Glomerular endothelial cell (primary cell): Measurements from ENCODE around the gene DHRSX. TPM values are rescaled to one million over a fixed set of nuclear protein-coding genes. Genes with fewer than 3 reads are reported as not detected.
"Not testable (repeated sequence)": the region's sequence is repeated elsewhere in the genome, so short reads cannot be mapped to it uniquely, and the experiment has no call there.

Experiments
- DNase-seq: peaks from one replicate; pipeline ENCODE4 v3.0.0-alpha.2; 2011; ENCODE audit warnings: low read depth, low spot score; ENCODE audit errors: extremely low read depth
- total RNA-seq: library from RNA; depleted of rRNA; stranded (reverse); fragments of >200 nt; gene quantifications from 2 replicates; pipeline ENCODE4 v1.2.3, GENCODE V29; 2015

Gene DHRSX
- total RNA-seq, 1 donor from 2014 or later: 22.5 TPM

GRCh38 chrX:2240761-2241160, 260.0 kb downstream of the DHRSX start:
- not testable (repeated sequence) for DNase-seq

GRCh38 chrX:2237976-2238375, 262.8 kb downstream of the DHRSX start:
- no peak for DNase-seq

GRCh38 chrX:2231570-2232192, 269.1 kb downstream of the DHRSX start:
- DNase-seq: no peak

GRCh38 chrX:2230457-2230856, 270.3 kb downstream of the DHRSX start:
- no peak for DNase-seq

- no peak for DNase-seq
Measured at GRCh38 chrX:2228536-2228935, 272.2 kb downstream of the DHRSX start.

GRCh38 chrX:2226906-2227656, 273.7 kb downstream of the DHRSX start:
- DNase-seq: no peak

- no peak for DNase-seq
Measured at GRCh38 chrX:2226182-2226581, 274.6 kb downstream of the DHRSX start.

GRCh38 chrX:2224597-2225235, 276.1 kb downstream of the DHRSX start:
- DNase-seq: no peak

- no peak for DNase-seq
Measured at GRCh38 chrX:2224161-2224560, 276.6 kb downstream of the DHRSX start.

- DNase-seq: no peak
Measured at GRCh38 chrX:2220829-2221567, 279.8 kb downstream of the DHRSX start.

- no peak for DNase-seq
Measured at GRCh38 chrX:2220296-2220695, 280.5 kb downstream of the DHRSX start.

GRCh38 chrX:2214138-2214823, 286.5 kb downstream of the DHRSX start:
- not testable (repeated sequence) for DNase-seq

- DNase-seq: not testable (repeated sequence)
Measured at GRCh38 chrX:2211667-2212066, 289.1 kb downstream of the DHRSX start.

- no peak for DNase-seq
Measured at GRCh38 chrX:2193273-2193592, 307.5 kb downstream of the DHRSX start.

GRCh38 chrX:2192584-2193272, 308.0 kb downstream of the DHRSX start:
- no peak for DNase-seq

GRCh38 chrX:2188840-2189239, 311.9 kb downstream of the DHRSX start:
- no peak for DNase-seq

GRCh38 chrX:2188330-2188792, 312.4 kb downstream of the DHRSX start:
- DNase-seq: no peak

- no peak for DNase-seq
Measured at GRCh38 chrX:2187352-2188115, 313.2 kb downstream of the DHRSX start.

GRCh38 chrX:2185341-2186082, 315.3 kb downstream of the DHRSX start:
- DNase-seq: no peak
